ENCODE results near the gene ING1. TPM values are rescaled to one million over a fixed set of nuclear protein-coding genes. Genes with fewer than 3 reads are reported as not detected.

The ING1 gene
- total RNA-seq, 3 donors from 2014 or later: 21.0 to 26.1 (median 26.1) TPM

- peak; percentile 91 to 98 for DNase-seq (ENCODE audit: low spot score in 2 of 2)
- peak within 1 kb of the TSS; percentile 65 to 99 (median 83) for H3K4me3 ChIP-seq
- H3K36me3 ChIP-seq: no peaks in the 10 kb centered on the region
- TF ChIP-seq CTCF (IDR thresholded peaks at IDR 0.05) (no peak), POLR2A (IDR thresholded peaks at IDR 0.05) (no peak), POLR2AphosphoS5 (IDR thresholded peaks at IDR 0.05) (peak; percentile 45 to 52 (median 50))
- peak within 1 kb of the TSS; percentile 77 to 93 for H3K27ac ChIP-seq
- H3K27me3 ChIP-seq: no peaks in the 10 kb centered on the region
- H3K9me3 ChIP-seq: no peaks in the 10 kb centered on the region
- peaks cover 0 to 10% of the 10 kb centered on the region in 2 donors for H3K4me1 ChIP-seq
- intact Hi-C loops (cut with DNase I; ENCODE audit: low total_unique reads): no loop called here
Observed at GRCh38 chr13:110705826-110706569, 7.5 kb upstream of the ING1 start, which contains the start of gene CARS2. Gene CARS2, minus strand, starts transcription at chr13:110706116. Its CDS starts 23 bp downstream, at chr13:110706093.

GRCh38 chr13:110706570-110707372 is 6.7 kb upstream of the ING1 start:
- no peak for DNase-seq (ENCODE audit: low spot score in 2 of 2)
- Histone ChIP-seq H3K4me3 (peak overlapping the region; percentile 65 to 99 (median 83)), H3K27me3 (no peaks in the 10 kb centered on the region), H3K9me3 (no peaks in the 10 kb centered on the region), H3K4me1 (peaks cover 0 to 17% of the 10 kb centered on the region in 2 donors), H3K36me3 (no peaks in the 10 kb centered on the region), H3K27ac (peak overlapping the region; percentile 77 to 93)
- TF ChIP-seq CTCF (IDR thresholded peaks at IDR 0.05): no peak
- no peak for TF ChIP-seq POLR2AphosphoS5 (IDR thresholded peaks at IDR 0.05)
- no peak for TF ChIP-seq POLR2A (IDR thresholded peaks at IDR 0.05)
- intact Hi-C loops (cut with DNase I; ENCODE audit: low total_unique reads): no loop called here

GRCh38 chr13:110712081-110712848 is 1.2 kb upstream of the ING1 start:
- peak; percentile 69 to 79 for DNase-seq (ENCODE audit: low spot score in 2 of 2)
- no peaks in the 10 kb centered on the region for H3K9me3 ChIP-seq
- TF ChIP-seq POLR2A (IDR thresholded peaks at IDR 0.05): no peak
- peak in 2 of 3 donors; percentile 51 to 85 for TF ChIP-seq POLR2AphosphoS5 (IDR thresholded peaks at IDR 0.05)
- peaks cover 0 to 7% of the 10 kb centered on the region in 2 donors for H3K4me1 ChIP-seq
- H3K4me3 ChIP-seq: peak overlapping the region; percentile 93 to 98 (median 98)
- H3K27ac ChIP-seq: peak overlapping the region; percentile 100
- intact Hi-C loops (cut with DNase I; ENCODE audit: low total_unique reads): no loop called here
- H3K27me3 ChIP-seq: no peaks in the 10 kb centered on the region
- H3K36me3 ChIP-seq: no peaks in the 10 kb centered on the region

- DNase-seq (ENCODE audit: low spot score in 2 of 2): peak; percentile 99 to 100
- intact Hi-C loops (cut with DNase I; ENCODE audit: low total_unique reads): no loop called here
- TF ChIP-seq POLR2A (IDR thresholded peaks at IDR 0.05) (peak; percentile 98), POLR2AphosphoS5 (IDR thresholded peaks at IDR 0.05) (peak; percentile 97 to 99 (median 98)), CTCF (IDR thresholded peaks at IDR 0.05) (peak in 1 of 3 donors; percentile 11)
- Histone ChIP-seq H3K4me1 (peaks cover 0 to 8% of the 10 kb centered on the region in 2 donors), H3K36me3 (no peaks in the 10 kb centered on the region), H3K9me3 (no peaks in the 10 kb centered on the region), H3K27me3 (no peaks in the 10 kb centered on the region), H3K27ac (peak overlapping the region; percentile 100), H3K4me3 (peak overlapping the region; percentile 93 to 98 (median 98))
Observed at GRCh38 chr13:110712849-110713641, 455 bp upstream of the ING1 start.

Data from breast epithelium (tissue), 4 donors.